ENCODE results near the gene POMP.

GRCh38 chr13:28638756-28639155 lies 20.2 kb upstream of the POMP start:
- no peak for TF ChIP-seq CTCF (conservative IDR thresholded peaks at IDR 0.05; ENCODE audit: low read length)
- no peak for TF ChIP-seq EZH2phosphoT487 (IDR thresholded peaks at IDR 0.05; ENCODE audit: borderline replicate concordance, low read depth, low read length)
